AG09309 (cell line): ENCODE data around the gene MED1.
"Not testable (repeated sequence)": the region's sequence is repeated elsewhere in the genome, so short reads cannot be mapped to it uniquely, and the experiment has no call there.

Experiments used
- DNase-seq: peaks from one replicate; pipeline ENCODE4 v3.0.0-alpha.2; 2010; ENCODE audit warnings: low read depth
- H3K4me3 ChIP-seq: 2 replicates; pipeline ENCODE4 v1.5.1; 2011; ENCODE audit warnings: mild to moderate bottlenecking, low read depth, low read length, moderate library complexity; ENCODE audit not compliant: control insufficient read depth
- TF ChIP-seq, protein P1 (sequence below): IDR thresholded peaks from 2 replicates; pipeline ENCODE4 v1.5.1; 2011; ENCODE audit warnings: mild to moderate bottlenecking, low read depth, low read length, inconsistent platforms; ENCODE audit not compliant: insufficient read depth, control insufficient read depth; ENCODE audit errors: missing control alignments

MED1 gene

DNA sequence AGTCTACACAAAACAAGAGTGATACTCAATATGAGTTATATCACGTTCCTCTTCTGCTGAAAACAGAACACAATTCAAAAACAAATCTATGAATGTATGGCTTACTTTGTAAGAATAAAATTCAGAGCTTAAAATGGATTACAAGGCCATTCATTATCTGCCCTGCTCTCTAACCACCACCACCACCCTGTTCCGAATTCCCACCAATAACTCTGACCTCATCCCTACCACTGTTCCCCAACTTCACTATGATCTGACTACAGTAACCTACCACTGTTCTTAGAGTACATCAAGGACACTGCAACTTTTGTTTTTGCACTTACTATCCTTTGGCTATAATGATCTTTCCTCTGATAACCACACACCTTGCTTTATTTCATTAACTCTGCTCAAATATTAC is 70.9 kb downstream of the MED1 start:
- no peak overlapping the region for H3K4me3 ChIP-seq
- TF ChIP-seq, protein P1, sequence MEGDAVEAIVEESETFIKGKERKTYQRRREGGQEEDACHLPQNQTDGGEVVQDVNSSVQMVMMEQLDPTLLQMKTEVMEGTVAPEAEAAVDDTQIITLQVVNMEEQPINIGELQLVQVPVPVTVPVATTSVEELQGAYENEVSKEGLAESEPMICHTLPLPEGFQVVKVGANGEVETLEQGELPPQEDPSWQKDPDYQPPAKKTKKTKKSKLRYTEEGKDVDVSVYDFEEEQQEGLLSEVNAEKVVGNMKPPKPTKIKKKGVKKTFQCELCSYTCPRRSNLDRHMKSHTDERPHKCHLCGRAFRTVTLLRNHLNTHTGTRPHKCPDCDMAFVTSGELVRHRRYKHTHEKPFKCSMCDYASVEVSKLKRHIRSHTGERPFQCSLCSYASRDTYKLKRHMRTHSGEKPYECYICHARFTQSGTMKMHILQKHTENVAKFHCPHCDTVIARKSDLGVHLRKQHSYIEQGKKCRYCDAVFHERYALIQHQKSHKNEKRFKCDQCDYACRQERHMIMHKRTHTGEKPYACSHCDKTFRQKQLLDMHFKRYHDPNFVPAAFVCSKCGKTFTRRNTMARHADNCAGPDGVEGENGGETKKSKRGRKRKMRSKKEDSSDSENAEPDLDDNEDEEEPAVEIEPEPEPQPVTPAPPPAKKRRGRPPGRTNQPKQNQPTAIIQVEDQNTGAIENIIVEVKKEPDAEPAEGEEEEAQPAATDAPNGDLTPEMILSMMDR: no peak
- DNase-seq: no peak

DNA sequence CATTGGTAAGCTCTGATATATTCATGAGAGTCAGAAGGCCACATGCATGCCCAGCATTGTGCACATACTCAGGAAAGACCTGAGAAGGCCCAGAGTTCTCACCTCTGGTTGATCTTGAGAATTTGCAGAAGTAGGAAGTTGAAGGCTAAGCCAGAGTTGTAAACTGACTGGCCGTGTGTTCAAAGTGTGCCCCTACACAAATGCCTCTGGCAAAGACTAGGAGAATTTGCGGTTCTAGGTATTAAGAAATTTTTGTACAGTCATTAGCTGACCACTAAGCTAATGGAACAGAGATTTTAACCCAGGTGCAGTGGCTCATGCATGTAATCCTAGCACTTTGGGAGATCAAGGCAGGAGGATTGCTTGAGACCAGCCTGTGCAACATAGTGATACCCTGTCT is 74.6 kb downstream of the MED1 start:
- no peak for DNase-seq
- no peak overlapping the region for H3K4me3 ChIP-seq
- TF ChIP-seq, protein P1: no peak

DNA sequence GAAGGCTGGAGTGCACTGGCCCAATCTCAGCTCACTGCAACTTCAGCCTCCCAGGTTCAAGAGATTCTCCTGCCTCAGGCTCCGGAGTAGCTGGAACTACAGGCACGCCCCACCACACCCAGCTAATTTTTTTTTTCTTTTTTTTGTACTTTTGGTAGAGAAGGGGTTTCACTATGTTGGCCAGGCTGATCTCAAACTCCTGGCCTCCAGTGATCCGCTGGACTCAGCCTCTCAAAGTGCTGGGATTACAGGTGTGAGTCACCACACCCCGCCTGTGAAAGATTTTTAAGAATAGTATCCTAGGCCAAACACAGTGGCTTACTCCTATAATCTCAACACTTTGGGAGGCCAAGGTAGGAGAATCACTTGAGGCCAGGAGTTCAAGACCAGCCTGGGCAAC is 83.3 kb downstream of the MED1 start:
- not testable (repeated sequence) for DNase-seq, H3K4me3 ChIP-seq

DNA sequence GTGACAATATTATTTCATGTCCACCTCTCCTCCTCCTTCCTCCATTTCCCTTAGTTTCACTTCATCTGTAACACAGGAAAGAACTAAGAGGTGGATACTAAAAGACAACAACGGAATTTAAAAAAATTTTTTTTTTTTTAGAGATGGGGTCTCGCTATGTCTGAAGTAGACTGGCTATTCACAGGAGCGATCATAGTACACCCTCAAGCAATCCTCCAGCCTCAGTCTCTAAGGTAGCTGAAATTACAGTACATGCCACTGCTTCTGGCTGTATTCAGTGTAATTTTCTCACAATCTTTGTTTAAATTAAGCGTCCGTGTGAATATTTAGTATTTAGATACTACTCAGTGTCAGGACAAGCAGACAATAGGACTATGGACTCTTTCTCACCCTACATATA is 85.2 kb downstream of the MED1 start:
- TF ChIP-seq, protein P1: no peak
- no peak overlapping the region; the same call in 1 of the 2 replicates for H3K4me3 ChIP-seq
- DNase-seq: no peak

DNA sequence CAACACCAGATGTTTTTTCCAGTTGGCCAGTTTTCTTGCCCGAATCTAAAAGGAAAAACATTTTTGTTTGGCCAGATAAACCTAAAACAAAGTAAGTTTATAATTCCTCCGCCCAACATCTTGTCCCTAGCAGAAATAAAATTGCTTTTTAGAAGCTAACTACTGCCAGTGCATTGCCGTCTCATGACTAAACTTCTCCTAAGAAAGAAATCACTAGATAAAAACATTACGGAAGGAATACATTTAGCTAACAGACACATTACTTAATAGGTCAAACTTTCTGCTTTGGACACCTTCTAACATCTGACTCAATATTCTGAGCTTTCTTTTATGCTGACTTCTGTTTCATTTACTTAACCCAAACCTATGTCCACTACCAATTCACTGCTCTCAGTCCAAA is 85.8 kb downstream of the MED1 start:
- TF ChIP-seq, protein P1: no peak
- DNase-seq: peak; percentile 46
- H3K4me3 ChIP-seq: no peak overlapping the region

DNA sequence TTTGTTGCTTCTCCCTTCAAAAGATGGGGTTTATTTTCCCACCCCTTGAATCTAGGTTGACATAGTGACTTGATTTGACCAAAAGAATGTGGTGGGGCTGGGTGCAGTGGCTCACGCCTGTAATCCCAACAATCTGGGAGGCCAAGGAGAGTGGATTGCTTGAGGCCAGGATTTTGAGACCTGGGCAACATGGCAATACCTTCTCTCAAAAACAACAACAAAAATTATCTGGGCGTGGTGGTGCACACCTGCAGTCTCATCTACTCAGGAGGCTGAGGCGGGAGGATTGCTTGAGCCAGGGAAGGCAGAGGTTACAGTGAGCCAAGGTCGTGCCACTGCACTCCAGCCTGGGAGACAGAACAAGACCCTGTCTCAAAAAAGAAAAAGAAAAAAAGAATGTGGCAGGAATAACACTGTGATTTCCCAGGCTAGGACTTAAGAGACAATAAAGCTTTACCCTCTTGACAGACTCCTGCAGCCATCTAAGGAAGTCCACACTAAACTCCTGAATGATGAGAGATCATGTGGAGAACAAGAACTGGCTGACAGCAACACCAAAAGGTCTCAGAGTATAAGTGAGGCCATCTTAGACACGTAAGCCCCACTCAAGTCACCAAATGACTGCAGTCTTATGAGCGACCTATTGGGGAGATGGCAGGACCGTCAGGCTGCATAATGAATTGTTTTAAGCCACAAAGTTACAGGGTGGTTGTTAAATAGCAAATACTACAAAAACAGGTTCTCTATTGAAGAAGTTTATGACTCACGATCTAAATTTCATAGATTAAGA is 86.6 kb downstream of the MED1 start:
- TF ChIP-seq, protein P1: no peak
- DNase-seq: no peak
- no peak overlapping the region for H3K4me3 ChIP-seq

DNA sequence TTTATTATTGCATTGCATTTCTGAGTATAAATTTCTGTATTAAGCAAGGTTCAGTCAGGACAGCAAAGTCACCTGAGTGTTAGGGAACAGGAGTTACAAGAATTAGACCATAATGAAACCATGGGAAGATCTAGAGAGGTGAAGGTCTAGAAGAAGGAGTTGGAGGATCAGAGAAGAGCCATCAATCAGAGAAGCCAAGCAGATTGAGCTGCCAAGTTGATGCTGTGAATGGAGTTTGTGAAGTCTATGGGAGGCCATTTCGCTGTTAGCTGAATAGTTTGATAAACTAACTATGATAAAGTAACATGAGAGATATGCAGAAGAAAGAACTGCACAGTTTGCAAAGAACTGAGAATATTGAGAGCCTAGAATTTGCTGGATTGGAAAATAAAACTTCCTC is 90.0 kb downstream of the MED1 start:
- TF ChIP-seq, protein P1: no peak
- H3K4me3 ChIP-seq: no peak overlapping the region
- DNase-seq: no peak
